HCT116 (cell line): ENCODE measurements around the gene RUNX1. TPM values are rescaled to one million over a fixed set of nuclear protein-coding genes. Genes with fewer than 3 reads are reported as not detected.

Source experiments
- ATAC-seq: fragments of 200-7000 bp; cut with Tn5 transposase; 2 replicates; pipeline ENCODE4 v1.9.1; 2020; ENCODE audit warnings: mild to moderate bottlenecking, moderate library complexity
- BruUV-seq: library from RNA; stranded (reverse); fragments of 400-500 nt; replicated peaks from 2 replicates; lab custom pipeline; 2021; lab: Mats Ljungman, UMichigan
- CTCF ChIA-PET: fragments of 300-600 bp; sonication (Branson Sonifier 250); formaldehyde crosslinking; loops from one replicate; lab custom pipeline; 2021; ENCODE audit warnings: antibody characterized with exemption; lab: Charles Lee
- POLR2A ChIA-PET: fragments of 300-600, 350-600 bp; sonication (Branson Sonifier 250); formaldehyde crosslinking; loops from one replicate; lab custom pipeline; 2021; ENCODE audit warnings: antibody characterized with exemption; lab: Charles Lee
- RAD21 ChIA-PET, 2 experiments: fragments of 300-600 bp; sonication (Branson Sonifier 250); formaldehyde crosslinking; loops; one replicate each; lab custom pipeline; 2023; ENCODE audit warnings: low total read pairs in 2 of 2; ENCODE audit not compliant: uncharacterized antibody in 2 of 2, unreplicated experiment in 2 of 2, low non-redundant PET in 1 of 2; lab: Charles Lee
- DNase-seq: peaks from one replicate; pipeline ENCODE4 v3.0.0-alpha.2; 2010; ENCODE audit warnings: low read depth, low spot score
- H2AFZ ChIP-seq: fragments of 200-600 bp; shearing (Covaris generic), sonication (generic); 2 replicates; pipeline ENCODE4 v1.6.1; 2017; ENCODE audit warnings: low read depth, mixed run types, mixed read lengths, antibody characterized with exemption, low read length; ENCODE audit not compliant: poor library complexity, severe bottlenecking
- H3K27ac ChIP-seq: 2 replicates; pipeline ENCODE4 v1.5.1; 2012; ENCODE audit warnings: low read depth, low read length
- H3K27me3 ChIP-seq: fragments of 200-600 bp; sonication (generic); 2 replicates; pipeline ENCODE4 v1.6.1; 2016; ENCODE audit warnings: mixed run types, low read length, mixed read lengths; ENCODE audit not compliant: insufficient read depth
- H3K36me3 ChIP-seq, 2 experiments: fragments of 200-500 bp in 1 of 2; fragments of 200-600 bp in 1 of 2; sonication (Bioruptor generic) in 1 of 2; sonication (generic) in 1 of 2; 2 replicates each; pipeline versions ENCODE4 v1.5.1 to v1.6.1; 2014 to 2016; ENCODE audit warnings: low read length in 2 of 2, inconsistent platforms in 1 of 2, mixed read lengths in 1 of 2, mixed run types in 1 of 2; ENCODE audit not compliant: insufficient read depth in 2 of 2, control insufficient read depth in 1 of 2
- H3K4me1 ChIP-seq, 2 experiments: fragments of 200-600 bp in 1 of 2; sonication (generic) in 1 of 2; 2 replicates each; pipeline versions ENCODE4 v1.5.1 to v1.6.1; 2012 to 2017; ENCODE audit warnings: low read length in 2 of 2, inconsistent platforms in 1 of 2, mild to moderate bottlenecking in 1 of 2, mixed read lengths in 1 of 2, mixed run types in 1 of 2, moderate library complexity in 1 of 2; ENCODE audit not compliant: insufficient read depth in 2 of 2, control insufficient read depth in 1 of 2
- H3K4me2 ChIP-seq: fragments of 200-600 bp; sonication (generic); 2 replicates; pipeline ENCODE4 v1.6.1; 2017; ENCODE audit warnings: mixed run types, low read length, mixed read lengths
- H3K4me3 ChIP-seq, 2 experiments: fragments of 200-600 bp in 1 of 2; sonication (generic) in 1 of 2; replicated peaks in 1 of 2; 2 replicates each; pipeline ENCODE4 v1.5.1; 2011 to 2016; ENCODE audit warnings: low read length in 2 of 2, control low read depth in 1 of 2, low read depth in 1 of 2, mild to moderate bottlenecking in 1 of 2, mixed read lengths in 1 of 2, mixed run types in 1 of 2
- H3K79me2 ChIP-seq: fragments of 200-600 bp; sonication (generic); 2 replicates; pipeline ENCODE4 v1.6.1; 2017; ENCODE audit warnings: mild to moderate bottlenecking, mixed run types, low read length, moderate library complexity, mixed read lengths; ENCODE audit not compliant: insufficient read depth
- H3K9ac ChIP-seq: fragments of 200-600 bp; sonication (generic); 2 replicates; pipeline ENCODE4 v1.6.1; 2016; ENCODE audit warnings: low read length, mixed read lengths
- H3K9me2 ChIP-seq: fragments of 200-600 bp; sonication (generic), shearing (Covaris generic); 2 replicates; pipeline ENCODE4 v1.6.1; 2017; ENCODE audit warnings: mixed run types, mild to moderate bottlenecking, moderate library complexity; ENCODE audit not compliant: insufficient read depth
- H3K9me3 ChIP-seq, 2 experiments: fragments of 200-500 bp in 1 of 2; fragments of 200-600 bp in 1 of 2; sonication (Bioruptor generic) in 1 of 2; sonication (generic) in 1 of 2; 2 replicates each; pipeline ENCODE4 v1.6.1; 2014 to 2017; ENCODE audit warnings: low read length in 2 of 2, mixed read lengths in 2 of 2, inconsistent platforms in 1 of 2, low read depth in 1 of 2, mild to moderate bottlenecking in 1 of 2, mixed run types in 1 of 2, moderate library complexity in 1 of 2; ENCODE audit not compliant: control insufficient read depth in 1 of 2, insufficient read depth in 1 of 2
- H4K20me1 ChIP-seq: fragments of 200-600 bp; sonication (generic), shearing (Covaris generic); 2 replicates; pipeline ENCODE4 v1.6.1; 2017; ENCODE audit warnings: mixed run types, mild to moderate bottlenecking, moderate library complexity; ENCODE audit not compliant: insufficient read depth
- ATF3 ChIP-seq: IDR thresholded peaks from 2 replicates; pipeline ENCODE4 v1.6.1; 2012
- CBX3 ChIP-seq: IDR thresholded peaks from 2 replicates; pipeline ENCODE4 v1.6.1; 2012; ENCODE audit warnings: low read depth
- EGR1 ChIP-seq: IDR thresholded peaks from 2 replicates; pipeline ENCODE4 v1.6.1; 2012; ENCODE audit warnings: low read depth
- ELF1 ChIP-seq: IDR thresholded peaks from 2 replicates; pipeline ENCODE4 v1.6.1; 2012; ENCODE audit warnings: low read depth, borderline replicate concordance
- EZH2 ChIP-seq: fragments of 200-600 bp; sonication (generic); IDR thresholded peaks from 2 replicates; pipeline ENCODE4 v1.6.1; 2017; ENCODE audit warnings: antibody characterized with exemption, mixed run types
- EZH2phosphoT487 ChIP-seq: fragments of 200-600 bp; IDR thresholded peaks from 2 replicates; pipeline ENCODE4 v1.6.1; 2018; ENCODE audit warnings: antibody characterized with exemption, borderline replicate concordance
- FOSL1 ChIP-seq: IDR thresholded peaks from 2 replicates; pipeline ENCODE4 v1.6.1; 2012; ENCODE audit warnings: low read depth
- JUND ChIP-seq: IDR thresholded peaks from 2 replicates; pipeline ENCODE4 v1.6.1; 2012
- MAX ChIP-seq: IDR thresholded peaks from 2 replicates; pipeline ENCODE4 v1.6.1; 2012
- POLR2A ChIP-seq: IDR thresholded peaks from 2 replicates; pipeline ENCODE4 v1.7.0; 2011; ENCODE audit warnings: borderline replicate concordance; ENCODE audit not compliant: insufficient read depth, insufficient read length; ENCODE audit errors: extremely low read depth
- POLR2AphosphoS5 ChIP-seq: IDR thresholded peaks from 2 replicates; pipeline ENCODE4 v1.6.1; 2011; ENCODE audit warnings: mild to moderate bottlenecking, low read depth, low read length, moderate library complexity
- RAD21 ChIP-seq: IDR thresholded peaks from 2 replicates; pipeline ENCODE4 v1.6.1; 2012; ENCODE audit warnings: low read depth, mild to moderate bottlenecking
- REST ChIP-seq: IDR thresholded peaks from 2 replicates; pipeline ENCODE4 v1.6.1; 2012; ENCODE audit warnings: low read depth
- SP1 ChIP-seq: IDR thresholded peaks from 2 replicates; pipeline ENCODE4 v1.6.1; 2012; ENCODE audit warnings: low read depth
- SRF ChIP-seq: IDR thresholded peaks from 2 replicates; pipeline ENCODE4 v1.6.1; 2012; ENCODE audit warnings: low read depth
- TCF7L2 ChIP-seq: IDR thresholded peaks from 2 replicates; pipeline ENCODE4 v1.7.0; 2011; ENCODE audit warnings: borderline replicate concordance, inconsistent platforms; ENCODE audit not compliant: insufficient read depth, insufficient read length; ENCODE audit errors: extremely low read depth
- YY1 ChIP-seq: IDR thresholded peaks from 2 replicates; pipeline ENCODE4 v1.6.1; 2011; ENCODE audit warnings: low read length, low read depth, moderate library complexity, mild to moderate bottlenecking; ENCODE audit not compliant: insufficient replicate concordance; ENCODE audit errors: extremely low read depth
- ZBTB33 ChIP-seq: IDR thresholded peaks from 2 replicates; pipeline ENCODE4 v1.6.1; 2011; ENCODE audit warnings: mild to moderate bottlenecking, low read length, moderate library complexity; ENCODE audit not compliant: insufficient replicate concordance; ENCODE audit errors: extremely low read depth
- ZFX ChIP-seq: fragments of 450-650 bp; IDR thresholded peaks from 2 replicates; pipeline ENCODE4 v1.6.1; 2017
- intact Hi-C: fragments of 100-400 bp; cut with micrococcal nuclease; formaldehyde crosslinking; loops from 2 replicates; pipeline ENCODE4 v1.10.0; 2022
- total RNA-seq: library from RNA; stranded (reverse); gene quantifications from one replicate; pipeline ENCODE4 v1.2.1, GENCODE V29; 2021; ENCODE audit not compliant: unreplicated experiment

Gene RUNX1
- total RNA-seq, 1 experiment from 2014 or later = 33.5 TPM

GRCh38 chr21:34995979-34996303 is 53.2 kb downstream of the RUNX1 start (continued):
- TF ChIP-seq ZBTB33 (no peak), JUND (no peak), ZFX (no peak)

GRCh38 chr21:34994766-34995631 is 54.1 kb downstream of the RUNX1 start:
- no peaks in the 10 kb centered on the region for H3K4me1 ChIP-seq
- H3K27me3 ChIP-seq = peaks cover 9% of the 10 kb centered on the region; the same call in 1 of the 2 replicates
- H3K79me2 ChIP-seq = no peaks in the 10 kb centered on the region
- no peak overlapping the region for H3K4me3 ChIP-seq
- ATAC-seq = no peak
- intact Hi-C loops = no loop called here
- ChIA-PET CTCF (no interaction called here), RAD21 (interaction anchor here in 1 of 2 experiments (0.7 kb wide), 1 partner anchor 27 kb away, joined by 3 read pairs; no protein-coding TSS in a partner anchor), POLR2A (no interaction called here)
- H3K36me3 ChIP-seq = no peaks in the 10 kb centered on the region
- no peak for DNase-seq
- no peak overlapping the region for H3K27ac ChIP-seq
- H2AFZ ChIP-seq = no peak overlapping the region
- H3K9me3 ChIP-seq = no peaks in the 10 kb centered on the region
- H3K4me2 ChIP-seq = no peak overlapping the region
- no peaks in the 10 kb centered on the region for H4K20me1 ChIP-seq
- H3K9me2 ChIP-seq = no peaks in the 10 kb centered on the region
- no peak overlapping the region for H3K9ac ChIP-seq
- BruUV-seq = no TSS peak
- TF ChIP-seq FOSL1 = no peak
- TF ChIP-seq EZH2phosphoT487 = no peak
- TF ChIP-seq ZFX = no peak
- no peak for TF ChIP-seq POLR2A
- TF ChIP-seq POLR2AphosphoS5 = no peak
- TF ChIP-seq YY1 = no peak
- no peak for TF ChIP-seq ATF3
- TF ChIP-seq ELF1 = no peak
- TF ChIP-seq MAX = no peak
- TF ChIP-seq TCF7L2 = no peak
- no peak for TF ChIP-seq SRF
- no peak for TF ChIP-seq JUND
- TF ChIP-seq EGR1 = no peak
- no peak for TF ChIP-seq CBX3
- no peak for TF ChIP-seq SP1
- no peak for TF ChIP-seq REST
- TF ChIP-seq EZH2 = no peak
- TF ChIP-seq RAD21 = no peak
